HCT116 (cell line): ENCODE data around the gene PTDSS2.

ENCODE experiments used
- FOSL1 ChIP-seq: IDR thresholded peaks from 2 replicates; pipeline ENCODE4 v1.6.1; 2012; ENCODE audit warnings: low read depth
- POLR2A ChIP-seq: IDR thresholded peaks from 2 replicates; pipeline ENCODE4 v1.7.0; 2011; ENCODE audit warnings: borderline replicate concordance; ENCODE audit not compliant: insufficient read depth, insufficient read length; ENCODE audit errors: extremely low read depth
- POLR2AphosphoS5 ChIP-seq: IDR thresholded peaks from 2 replicates; pipeline ENCODE4 v1.6.1; 2011; ENCODE audit warnings: mild to moderate bottlenecking, low read depth, low read length, moderate library complexity
- TF ChIP-seq, protein P1 (sequence below), 3 experiments: fragments of 200-600 bp in 1 of 3; sonication (generic) in 1 of 3; IDR thresholded peaks in 2 of 3; conservative IDR thresholded peaks in 1 of 3; 2 replicates each; pipeline ENCODE4 v1.5.1; 2012 to 2017; ENCODE audit warnings: low read depth in 2 of 3, low read length in 2 of 3, antibody characterized with exemption in 1 of 3, borderline replicate concordance in 1 of 3, control low read depth in 1 of 3, mild to moderate bottlenecking in 1 of 3, mixed read lengths in 1 of 3, mixed run types in 1 of 3, moderate library complexity in 1 of 3; ENCODE audit not compliant: insufficient read depth in 1 of 3

DNA sequence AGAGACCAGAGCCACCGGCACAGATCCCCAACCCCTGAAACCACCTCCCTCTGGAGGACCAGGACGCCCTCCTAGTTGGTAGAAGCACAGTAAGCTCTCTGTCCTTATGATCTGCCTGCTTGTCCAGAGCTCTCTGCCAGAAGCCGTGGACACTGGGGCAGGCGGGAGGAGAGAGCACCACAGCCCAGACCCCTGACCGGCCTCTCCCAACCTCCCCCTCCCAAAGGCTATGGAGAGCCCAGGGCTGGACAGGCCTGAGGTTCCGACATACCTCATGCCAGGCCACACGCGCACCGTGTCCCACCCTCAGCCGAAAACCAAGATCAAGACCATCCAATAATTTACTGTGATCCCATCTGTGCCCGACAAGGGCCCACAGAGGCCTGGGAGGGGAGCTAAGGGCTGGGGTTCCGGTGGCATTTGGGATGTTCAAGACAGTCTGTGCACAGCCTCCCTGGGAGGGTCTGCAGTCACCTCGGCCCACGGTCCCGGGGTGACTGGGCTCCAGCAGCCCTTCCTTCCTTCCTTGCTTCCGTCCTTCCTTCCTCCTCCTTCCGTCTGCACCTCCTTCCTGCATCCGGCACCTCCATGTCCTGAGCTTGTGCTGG lies 81.9 kb downstream of the PTDSS2 start:
- TF ChIP-seq FOSL1 = no peak
- TF ChIP-seq POLR2A = no peak
- TF ChIP-seq, protein P1, sequence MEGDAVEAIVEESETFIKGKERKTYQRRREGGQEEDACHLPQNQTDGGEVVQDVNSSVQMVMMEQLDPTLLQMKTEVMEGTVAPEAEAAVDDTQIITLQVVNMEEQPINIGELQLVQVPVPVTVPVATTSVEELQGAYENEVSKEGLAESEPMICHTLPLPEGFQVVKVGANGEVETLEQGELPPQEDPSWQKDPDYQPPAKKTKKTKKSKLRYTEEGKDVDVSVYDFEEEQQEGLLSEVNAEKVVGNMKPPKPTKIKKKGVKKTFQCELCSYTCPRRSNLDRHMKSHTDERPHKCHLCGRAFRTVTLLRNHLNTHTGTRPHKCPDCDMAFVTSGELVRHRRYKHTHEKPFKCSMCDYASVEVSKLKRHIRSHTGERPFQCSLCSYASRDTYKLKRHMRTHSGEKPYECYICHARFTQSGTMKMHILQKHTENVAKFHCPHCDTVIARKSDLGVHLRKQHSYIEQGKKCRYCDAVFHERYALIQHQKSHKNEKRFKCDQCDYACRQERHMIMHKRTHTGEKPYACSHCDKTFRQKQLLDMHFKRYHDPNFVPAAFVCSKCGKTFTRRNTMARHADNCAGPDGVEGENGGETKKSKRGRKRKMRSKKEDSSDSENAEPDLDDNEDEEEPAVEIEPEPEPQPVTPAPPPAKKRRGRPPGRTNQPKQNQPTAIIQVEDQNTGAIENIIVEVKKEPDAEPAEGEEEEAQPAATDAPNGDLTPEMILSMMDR (IDR thresholded peaks at IDR 0.05 in 2 of 3, conservative IDR thresholded peaks at IDR 0.05 in 1 of 3; ENCODE audit: borderline replicate concordance in 1 of 3, insufficient read depth in 1 of 3, low read depth in 2 of 3, low read length in 2 of 3) = no peak
- no peak for TF ChIP-seq POLR2AphosphoS5
